ENCODE results near the gene SGO2. TPM values are rescaled to one million over a fixed set of nuclear protein-coding genes. Genes with fewer than 3 reads are reported as not detected.
A peak's percentile ranks its signal among the peaks of the same experiment; 100 is the strongest.
"Not testable (repeated sequence)": the region's sequence is repeated elsewhere in the genome, so short reads cannot be mapped to it uniquely, and the experiment has no call there.

Gene SGO2
- polyA plus RNA-seq, 10 donors: 6.2 to 13.5 (median 9.2) TPM

DNA sequence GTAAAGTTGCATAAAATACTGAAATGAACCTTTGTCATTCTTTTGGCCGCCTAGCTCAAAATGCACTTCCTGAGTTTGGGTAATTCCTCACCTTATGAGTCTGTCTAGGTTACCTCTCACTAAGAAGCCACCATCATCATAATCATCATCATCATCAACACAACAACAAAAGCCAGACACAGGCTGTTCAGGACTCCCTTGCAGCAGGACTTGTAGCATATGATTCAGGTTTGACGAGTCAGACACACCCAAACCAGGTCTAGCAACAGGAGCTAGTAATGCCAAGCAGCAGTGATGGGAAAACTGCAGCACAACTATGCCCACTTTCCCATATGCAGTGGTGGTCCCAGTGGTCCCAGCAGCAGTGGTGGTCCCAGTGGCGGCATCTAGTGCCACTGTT lies 2.8 kb upstream of the SGO2 start:
- no peak for DNase-seq

- no peak for DNase-seq
These were observed 2.4 kb upstream of the SGO2 start for GRCh38 chr2:200523604-200524003.

DNA sequence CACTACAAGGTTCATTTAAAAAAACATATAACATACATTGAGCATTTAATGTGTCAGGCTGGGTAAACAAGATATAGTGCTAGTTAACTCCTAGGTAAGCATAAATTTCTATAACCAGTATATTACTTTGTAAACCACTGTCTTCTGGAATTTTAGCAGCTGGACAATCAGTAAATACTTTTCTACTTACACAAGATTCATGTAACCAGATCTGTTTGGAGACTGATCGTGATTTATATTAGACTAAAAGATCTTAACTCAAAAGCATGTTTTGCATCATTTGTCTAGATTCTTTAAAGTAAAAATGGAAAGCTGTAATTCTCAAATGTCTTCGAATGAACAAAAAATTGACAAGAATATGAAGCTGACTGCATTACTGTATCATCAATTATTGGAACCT lies 941 bp upstream of the SGO2 start:
- peak in 1 of 3 donors; percentile 5 for DNase-seq

- no peak for DNase-seq
These were observed 491 bp upstream of the SGO2 start for GRCh38 chr2:200525551-200525881.

DNA sequence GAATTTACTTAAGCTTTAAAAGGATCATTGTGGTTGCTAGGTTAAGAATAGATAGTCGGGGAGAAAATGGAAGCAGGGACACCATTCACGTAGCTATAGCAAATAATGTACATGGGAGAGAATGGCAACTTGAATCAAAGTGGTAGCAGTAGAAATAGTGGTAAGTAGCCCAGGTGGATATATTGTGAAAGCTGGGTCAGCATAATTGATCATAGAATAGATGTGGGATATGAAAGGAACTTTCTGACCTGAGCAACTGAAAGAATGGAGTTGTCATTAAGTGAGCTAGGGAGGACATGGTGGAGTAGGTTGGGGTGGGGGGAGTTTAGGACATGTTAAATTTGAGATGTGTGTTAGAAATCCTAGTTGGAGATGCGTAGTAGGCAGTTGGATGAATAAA lies 2.2 kb downstream of the SGO2 start:
- no peak for DNase-seq

DNA sequence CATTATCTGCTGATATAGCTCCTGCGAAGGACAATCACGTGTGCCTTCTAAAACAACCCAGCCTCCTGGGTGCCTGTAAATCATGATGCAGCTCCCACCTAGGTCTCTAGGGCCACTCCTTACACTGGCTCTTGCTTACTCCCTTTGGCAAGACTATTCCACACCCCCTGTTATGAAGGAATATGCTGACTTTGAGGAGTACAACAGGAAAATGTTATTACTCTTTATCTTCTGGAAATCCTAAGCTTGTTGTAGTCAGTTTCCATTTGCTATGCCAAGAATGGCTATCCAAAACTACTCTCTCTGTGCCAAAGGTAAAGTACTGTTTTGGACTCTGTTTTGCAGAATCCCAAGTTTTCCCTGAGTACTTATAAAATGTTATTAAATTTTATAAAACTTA lies 7.7 kb downstream of the SGO2 start:
- peak in 2 of 3 donors; percentile 5 to 29 for DNase-seq

DNA sequence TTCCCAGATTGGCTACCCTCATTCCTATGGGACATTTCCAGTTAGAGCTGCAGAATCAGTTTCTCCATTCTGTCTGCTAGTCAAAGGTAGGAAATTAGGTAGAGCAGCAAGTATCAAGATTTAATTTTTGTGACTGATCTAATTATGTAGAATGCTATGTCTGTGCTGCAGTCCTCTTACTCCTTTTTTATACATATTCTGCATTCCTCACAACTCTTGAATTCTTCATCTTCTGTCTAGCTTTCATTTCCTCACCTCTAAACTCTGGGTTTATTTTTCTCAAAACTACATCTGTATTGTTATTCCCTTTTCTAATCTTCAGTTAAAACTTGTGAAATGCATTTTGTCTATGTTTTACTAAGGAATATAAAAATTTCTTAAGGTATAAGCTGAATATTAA lies 8.6 kb downstream of the SGO2 start:
- DNase-seq: no peak

DNA sequence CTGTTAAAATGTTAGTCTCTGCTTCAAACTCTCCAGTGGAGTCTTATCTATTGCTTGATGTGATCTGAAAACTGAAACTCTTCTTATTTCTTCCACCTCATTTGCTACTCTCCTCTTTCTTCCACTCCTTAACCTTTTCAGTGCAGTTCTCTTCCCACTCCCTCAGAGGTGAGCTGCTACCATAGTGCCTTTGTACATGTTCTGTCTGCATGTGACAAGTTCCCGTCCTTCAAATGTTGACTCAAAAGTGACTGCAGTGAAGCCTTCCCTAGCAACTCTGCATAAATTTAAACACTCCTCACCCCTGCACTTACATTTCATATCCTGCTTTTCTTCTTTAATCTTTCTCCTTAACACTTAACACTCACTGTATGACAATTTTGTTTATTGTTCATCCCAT lies 12.1 kb downstream of the SGO2 start:
- no peak for DNase-seq

GRCh38 chr2:200540793-200541192 lies 14.8 kb downstream of the SGO2 start:
- no peak for DNase-seq

DNA sequence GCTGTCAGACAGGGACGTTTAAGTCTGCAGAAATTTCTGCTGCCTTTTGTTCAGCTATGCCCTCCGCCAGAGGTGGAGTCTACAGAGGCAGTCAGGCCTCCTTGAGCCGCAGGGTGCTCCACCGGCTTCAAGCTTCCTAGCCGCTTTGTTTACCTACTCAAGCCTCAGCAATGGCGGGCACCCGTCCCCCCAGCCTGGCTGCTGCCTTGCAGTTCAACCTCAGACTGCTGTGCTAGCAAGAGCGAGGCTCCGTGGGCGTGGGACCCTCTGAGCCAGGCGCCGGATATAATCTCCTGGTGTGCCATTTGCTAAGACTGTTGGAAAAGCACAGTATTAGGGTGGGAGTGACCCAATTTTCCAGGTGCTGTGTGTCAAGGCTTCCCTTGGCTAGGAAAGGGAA lies 40.6 kb downstream of the SGO2 start:
- not testable (repeated sequence) for DNase-seq

DNA sequence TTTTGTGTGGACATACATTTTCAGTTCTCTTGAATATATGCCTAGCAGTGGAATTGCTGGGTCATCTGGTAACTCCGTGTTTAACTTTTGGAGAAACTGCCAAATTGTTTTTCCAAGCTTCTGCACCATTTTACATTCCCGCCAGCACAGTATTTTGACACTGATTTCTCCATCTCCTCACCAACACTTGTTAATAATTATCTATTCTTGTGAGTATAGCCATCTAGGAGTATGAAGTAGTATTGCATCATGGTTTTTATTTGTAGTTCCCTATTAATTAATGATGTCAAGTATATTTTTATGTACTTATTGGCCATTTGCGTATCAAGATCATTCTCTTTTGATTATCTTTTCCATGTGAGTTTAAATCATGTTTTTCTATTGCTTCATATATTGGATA lies 41.9 kb downstream of the SGO2 start:
- no peak for DNase-seq

DNA sequence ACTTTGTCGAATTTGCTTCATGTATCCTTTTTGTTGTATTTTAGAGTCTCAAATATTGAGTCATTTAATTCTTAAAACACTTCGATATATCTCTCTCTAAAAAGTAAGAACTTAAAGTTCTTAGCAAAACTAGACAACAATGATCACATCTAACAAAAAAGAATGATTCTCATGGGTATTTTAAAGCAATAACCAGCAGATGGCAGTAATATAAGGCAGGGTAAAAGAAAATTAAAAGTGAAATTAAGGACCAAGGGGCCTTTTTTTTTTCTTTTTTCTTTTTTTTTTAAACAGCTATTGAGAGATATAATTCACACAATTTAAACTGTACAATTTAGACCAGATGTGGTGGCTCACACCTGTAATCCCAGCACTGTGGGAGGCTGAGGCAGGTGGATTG lies 50.0 kb downstream of the SGO2 start:
- DNase-seq: no peak

- DNase-seq: no peak
These were observed 51.0 kb downstream of the SGO2 start for GRCh38 chr2:200577027-200577426.

DNA sequence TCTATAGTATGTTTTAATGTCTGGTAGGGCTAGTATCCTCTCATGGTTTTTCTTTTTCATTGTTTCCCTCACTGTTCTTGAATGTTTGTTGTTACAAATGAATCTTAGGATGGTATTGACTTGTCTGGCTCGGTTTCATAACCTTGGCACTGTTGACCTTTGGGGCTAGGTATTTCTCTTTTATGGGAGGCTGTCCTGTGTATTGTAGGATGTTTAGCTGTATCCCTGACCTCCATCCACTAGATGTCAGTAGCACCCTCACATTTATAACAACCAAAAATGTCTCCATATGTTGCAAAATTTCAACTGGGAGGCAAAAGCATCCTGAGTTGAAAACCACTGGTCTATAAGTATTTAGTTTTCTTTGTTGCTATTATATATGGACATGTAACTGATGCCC lies 52.8 kb downstream of the SGO2 start:
- no peak for DNase-seq

DNA sequence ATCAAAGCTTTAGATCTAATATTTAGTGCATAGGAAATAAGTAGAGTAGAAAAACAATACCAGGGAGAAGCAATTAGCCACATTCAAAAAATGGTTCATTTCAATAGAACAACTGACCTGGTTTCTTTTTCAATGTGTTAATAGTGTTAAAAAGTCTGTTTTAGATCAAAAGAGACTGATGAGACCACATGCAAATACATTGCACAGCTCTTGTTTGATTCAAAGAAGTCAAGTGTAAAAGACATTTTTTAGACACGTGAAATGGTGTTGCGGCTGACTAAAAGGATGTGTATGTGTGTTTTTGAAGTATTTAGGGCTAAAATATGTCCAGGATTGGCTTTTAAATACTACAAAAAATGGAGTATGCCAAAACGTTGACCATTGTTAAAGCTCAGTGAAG lies 58.6 kb downstream of the SGO2 start:
- no peak for DNase-seq

GRCh38 chr2:200585340-200585729 lies 59.3 kb downstream of the SGO2 start:
- no peak for DNase-seq

DNA sequence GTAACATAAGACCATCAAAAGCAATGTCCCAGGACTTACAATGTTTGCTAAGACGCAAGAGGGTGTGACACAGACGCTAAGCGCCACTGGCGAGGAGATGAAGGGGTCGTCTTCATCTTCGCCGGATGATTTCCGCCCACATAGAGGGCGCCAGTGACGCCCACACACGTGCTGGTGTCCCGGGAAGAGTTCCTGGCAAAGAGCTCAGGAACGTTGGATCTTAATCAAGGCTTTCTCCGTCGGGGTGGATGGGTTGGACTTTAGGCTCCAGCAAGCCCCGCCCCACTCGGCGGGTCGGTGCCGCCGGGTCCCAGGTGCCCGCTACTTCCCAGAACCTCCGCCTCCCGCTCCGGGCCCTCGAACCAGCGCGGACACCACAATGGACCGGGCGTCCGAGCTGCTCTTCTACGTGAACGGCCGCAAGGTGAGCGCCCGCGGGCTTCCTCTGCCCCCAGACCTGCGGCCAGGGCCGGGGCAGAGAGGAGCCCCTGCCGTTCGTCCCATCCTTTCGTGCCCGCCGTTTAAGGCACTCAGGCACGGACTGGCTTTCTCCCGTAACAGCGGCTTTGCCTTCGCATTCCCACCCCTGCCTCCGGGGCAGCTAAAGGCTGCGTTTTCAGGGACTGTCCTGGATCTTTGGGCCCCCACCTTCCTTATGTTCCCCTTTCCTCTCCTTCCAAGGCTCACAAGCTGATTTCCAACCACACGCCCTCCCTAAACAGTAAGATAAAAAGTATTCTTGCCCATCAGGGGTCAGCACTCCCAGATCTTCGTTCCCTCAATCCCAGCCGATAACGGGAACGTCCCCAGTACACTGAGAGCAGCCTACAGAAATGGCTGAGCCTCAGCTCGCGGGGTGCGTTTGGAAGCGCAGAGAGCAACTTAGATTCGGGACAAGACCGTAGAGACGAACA lies 60.0 kb downstream of the SGO2 start, which contains the start of gene AOX1:
AOX1 (plus strand) TSS at position 285 of the 914 bp plus-strand sequence; CDS start at position 380, 95 bp downstream.
- DNase-seq: peak; percentile 63 to 88 (median 74)

GRCh38 chr2:200586644-200586975 lies 60.6 kb downstream of the SGO2 start:
- DNase-seq: no peak

DNA sequence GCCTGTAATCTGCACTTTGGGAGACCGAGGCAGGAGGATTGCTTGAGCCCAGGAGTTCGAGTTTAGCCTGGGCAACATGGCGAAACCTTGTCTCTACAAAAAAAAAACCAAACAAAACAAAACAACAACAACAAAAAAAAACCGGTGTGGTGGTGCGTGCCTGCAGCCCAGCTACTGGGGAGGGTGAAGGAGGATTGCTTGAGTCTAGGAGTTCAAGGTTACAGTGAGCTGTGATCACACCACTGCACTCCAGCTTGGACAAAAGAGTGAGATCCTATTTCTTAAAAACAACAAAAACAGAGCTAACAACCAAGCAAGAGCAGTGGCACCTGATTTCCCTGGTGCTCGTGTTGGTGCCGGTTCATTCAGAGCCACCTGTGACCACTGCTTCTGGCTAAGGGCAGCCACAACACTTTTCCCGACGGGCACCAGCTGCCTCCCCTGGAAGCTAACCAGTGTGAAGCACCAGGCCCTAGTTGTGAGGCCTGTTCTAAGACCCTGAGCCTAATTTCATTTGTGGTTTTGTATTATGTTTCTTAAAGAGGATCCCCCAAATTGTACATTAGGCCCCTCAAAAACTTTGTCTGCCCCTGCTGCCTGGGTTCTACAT lies 61.1 kb downstream of the SGO2 start:
- no peak for DNase-seq

GRCh38 chr2:200588076-200588678 lies 62.2 kb downstream of the SGO2 start:
- no peak for DNase-seq

DNA sequence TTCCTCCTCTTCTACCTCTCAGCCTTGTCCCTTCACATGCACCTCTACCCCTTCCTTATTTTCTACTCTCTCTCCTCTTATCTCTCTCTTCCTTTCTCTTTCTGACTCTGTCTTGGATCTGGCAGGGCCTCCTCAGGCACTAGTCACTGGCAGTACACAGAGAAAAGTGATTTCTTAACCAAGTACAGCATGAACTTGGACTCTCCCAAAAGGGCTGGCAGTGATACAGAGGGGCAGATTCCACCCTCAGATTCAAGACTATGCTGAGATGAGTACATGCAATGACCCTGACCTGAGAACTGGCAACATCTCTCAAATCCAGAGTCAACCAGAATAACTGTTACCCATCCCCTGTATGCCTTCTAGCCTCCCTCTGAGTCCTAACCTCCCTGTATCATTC lies 64.1 kb downstream of the SGO2 start:
- no peak for DNase-seq

GRCh38 chr2:200591308-200591707 lies 65.3 kb downstream of the SGO2 start:
- DNase-seq: no peak

- no peak for DNase-seq
These were observed 66.5 kb downstream of the SGO2 start for GRCh38 chr2:200592406-200593075.

Measured in muscle of back (tissue), 11 donors.